Keratinocyte (primary cell): ENCODE data around the gene COL25A1. TPM values are rescaled to one million over a fixed set of nuclear protein-coding genes. Genes with fewer than 3 reads are reported as not detected.

ENCODE experiments used
- DNase-seq: peaks from one replicate; pipeline ENCODE4 v3.0.0-alpha.2; 2011; ENCODE audit warnings: low read depth, missing footprints, low spot score
- FAIRE-seq: peaks from 2 replicates; lab custom pipeline; 2011; peaks lifted over from hg19 to GRCh38; lab: Jason Lieb, UNC
- H2AFZ ChIP-seq: 2 replicates; pipeline ENCODE4 v1.6.0; 2012; ENCODE audit warnings: low read length, control low read depth, inconsistent platforms; ENCODE audit not compliant: control insufficient read depth
- H3K27ac ChIP-seq: 2 replicates; pipeline ENCODE4 v1.5.1; 2011; ENCODE audit warnings: low read length; ENCODE audit not compliant: control insufficient read depth, insufficient read depth
- H3K27me3 ChIP-seq: 3 replicates; pipeline ENCODE4 v1.6.0; 2011; ENCODE audit warnings: low read length; ENCODE audit not compliant: control insufficient read depth, insufficient read depth; ENCODE audit errors: extremely low read depth
- H3K36me3 ChIP-seq, 2 experiments: 2 replicates in 1 of 2; 3 replicates in 1 of 2; pipeline ENCODE4 v1.5.1; 2011; ENCODE audit warnings: low read length in 2 of 2, mild to moderate bottlenecking in 1 of 2; ENCODE audit not compliant: control insufficient read depth in 2 of 2, insufficient read depth in 2 of 2; ENCODE audit errors: extremely low read depth in 1 of 2
- H3K4me1 ChIP-seq: 3 replicates; pipeline ENCODE4 v1.5.1; 2011; ENCODE audit warnings: low read length; ENCODE audit not compliant: control insufficient read depth, insufficient read depth; ENCODE audit errors: extremely low read depth
- H3K4me2 ChIP-seq: 3 replicates; pipeline ENCODE4 v1.6.0; 2011; ENCODE audit warnings: low read depth, low read length; ENCODE audit not compliant: control insufficient read depth, insufficient read depth; ENCODE audit errors: extremely low read depth
- H3K4me3 ChIP-seq, 3 experiments: fragments of 200-600 bp in 1 of 3; sonication (generic) in 1 of 3; 2 replicates in 2 of 3; 3 replicates in 1 of 3; pipeline ENCODE4 v1.5.1; 2011 to 2016; ENCODE audit warnings: low read length in 3 of 3, mild to moderate bottlenecking in 3 of 3, control low read depth in 2 of 3, inconsistent platforms in 1 of 3, low read depth in 1 of 3, mixed read lengths in 1 of 3, mixed run types in 1 of 3, moderate library complexity in 1 of 3; ENCODE audit not compliant: control insufficient read depth in 2 of 3, insufficient read depth in 2 of 3; ENCODE audit errors: extremely low read depth in 1 of 3
- H3K79me2 ChIP-seq: 2 replicates; pipeline ENCODE4 v1.6.0; 2012; ENCODE audit warnings: low read length; ENCODE audit not compliant: control insufficient read depth, insufficient read depth
- H3K9ac ChIP-seq: 3 replicates; pipeline ENCODE4 v1.6.0; 2011; ENCODE audit warnings: low read length; ENCODE audit not compliant: control insufficient read depth, insufficient read depth; ENCODE audit errors: extremely low read depth
- H3K9me1 ChIP-seq: 3 replicates; pipeline ENCODE4 v1.6.0; 2011; ENCODE audit warnings: low read length; ENCODE audit not compliant: control insufficient read depth, insufficient read depth; ENCODE audit errors: extremely low read depth
- H3K9me3 ChIP-seq: 2 replicates; pipeline ENCODE4 v1.5.1; 2012; ENCODE audit warnings: low read depth, low read length; ENCODE audit not compliant: control insufficient read depth
- H4K20me1 ChIP-seq: 3 replicates; pipeline ENCODE4 v1.6.0; 2011; ENCODE audit warnings: low read length; ENCODE audit not compliant: control insufficient read depth, insufficient read depth; ENCODE audit errors: extremely low read depth
- EZH2 ChIP-seq: IDR thresholded peaks from one replicate; pipeline ENCODE4 v1.6.1; 2012; ENCODE audit warnings: inconsistent platforms, mild to moderate bottlenecking, low read length, moderate library complexity
- dilution Hi-C: fragments of 300-500 bp; cut with MboI; formaldehyde crosslinking; loops from one replicate; pipeline ENCODE4 v1.7.0; 2020; ENCODE audit warnings: low sequenced_read_pairs; ENCODE audit not compliant: extremely low pct_ligation_motif_present
- polyA plus RNA-seq, 5 experiments: library from polyadenylated mRNA; depleted of rRNA in 3 of 5; stranded (reverse) in 3 of 5; stranded (forward) in 1 of 5; unstranded in 1 of 5; fragments of >200 nt; gene quantifications; 1 replicate in 1 of 5; 2 replicates in 3 of 5; 3 replicates in 1 of 5; pipeline versions ENCODE4 v1.2.1 to v1.2.3, GENCODE V29; 2011 to 2012; ENCODE audit warnings: missing spikeins in 2 of 5, low read depth in 1 of 5, low replicate concordance in 1 of 5
- TF ChIP-seq, protein P1 (sequence below), 3 experiments: IDR thresholded peaks in 1 of 3; conservative IDR thresholded peaks in 1 of 3; optimal IDR thresholded peaks in 1 of 3; 2 replicates in 2 of 3; 3 replicates in 1 of 3; pipeline versions ENCODE3 to v1.5.1; 2011; ENCODE audit warnings: low read length in 3 of 3, mild to moderate bottlenecking in 3 of 3, moderate library complexity in 2 of 3, control low read depth in 1 of 3, inconsistent platforms in 1 of 3; ENCODE audit not compliant: insufficient read depth in 2 of 3; ENCODE audit errors: extremely low read depth in 1 of 3

The COL25A1 gene
- polyA plus RNA-seq, 1 donor (not counting 4 experiments of a cell fraction or from before 2014, with no cell fraction given) = not detected

DNA sequence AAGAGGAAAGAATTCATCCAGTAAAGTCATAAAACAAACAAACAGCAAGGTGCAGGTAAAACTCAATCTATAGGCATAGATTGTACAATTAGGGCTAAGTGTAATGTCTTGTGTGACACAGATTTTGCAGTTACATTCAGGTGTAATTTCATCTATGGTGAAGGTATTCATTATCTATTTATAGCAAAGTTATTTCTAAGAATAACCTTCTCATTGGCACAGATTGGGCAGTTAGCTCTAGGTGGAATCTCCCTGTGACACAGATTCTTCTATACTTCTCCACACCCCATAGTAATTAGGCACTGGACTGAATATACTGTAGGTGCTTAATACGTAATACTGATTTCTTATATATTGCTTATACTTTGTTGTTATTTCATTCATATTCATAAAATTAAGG lies 66.8 kb downstream of the COL25A1 start:
- Histone ChIP-seq H3K4me3 (no peak overlapping the region), H3K4me1 (no peaks in the 10 kb centered on the region), H3K79me2 (no peaks in the 10 kb centered on the region), H3K9me1 (no peaks in the 10 kb centered on the region), H3K4me2 (no peak overlapping the region), H4K20me1 (no peaks in the 10 kb centered on the region), H3K27ac (no peak overlapping the region), H3K9me3 (no peaks in the 10 kb centered on the region), H3K27me3 (no peaks in the 10 kb centered on the region), H2AFZ (no peak overlapping the region), H3K36me3 (no peaks in the 10 kb centered on the region), H3K9ac (no peak overlapping the region)
- dilution Hi-C loops = no loop called here
- TF ChIP-seq, protein P1, sequence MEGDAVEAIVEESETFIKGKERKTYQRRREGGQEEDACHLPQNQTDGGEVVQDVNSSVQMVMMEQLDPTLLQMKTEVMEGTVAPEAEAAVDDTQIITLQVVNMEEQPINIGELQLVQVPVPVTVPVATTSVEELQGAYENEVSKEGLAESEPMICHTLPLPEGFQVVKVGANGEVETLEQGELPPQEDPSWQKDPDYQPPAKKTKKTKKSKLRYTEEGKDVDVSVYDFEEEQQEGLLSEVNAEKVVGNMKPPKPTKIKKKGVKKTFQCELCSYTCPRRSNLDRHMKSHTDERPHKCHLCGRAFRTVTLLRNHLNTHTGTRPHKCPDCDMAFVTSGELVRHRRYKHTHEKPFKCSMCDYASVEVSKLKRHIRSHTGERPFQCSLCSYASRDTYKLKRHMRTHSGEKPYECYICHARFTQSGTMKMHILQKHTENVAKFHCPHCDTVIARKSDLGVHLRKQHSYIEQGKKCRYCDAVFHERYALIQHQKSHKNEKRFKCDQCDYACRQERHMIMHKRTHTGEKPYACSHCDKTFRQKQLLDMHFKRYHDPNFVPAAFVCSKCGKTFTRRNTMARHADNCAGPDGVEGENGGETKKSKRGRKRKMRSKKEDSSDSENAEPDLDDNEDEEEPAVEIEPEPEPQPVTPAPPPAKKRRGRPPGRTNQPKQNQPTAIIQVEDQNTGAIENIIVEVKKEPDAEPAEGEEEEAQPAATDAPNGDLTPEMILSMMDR (optimal IDR thresholded peaks at IDR 0.05 in 1 of 3, IDR thresholded peaks at IDR 0.05 in 1 of 3, conservative IDR thresholded peaks at IDR 0.05 in 1 of 3; ENCODE audit: extremely low read depth in 1 of 3, insufficient read depth in 2 of 3, low read length in 3 of 3) = no peak
- no peak for TF ChIP-seq EZH2
- DNase-seq (no peak), FAIRE-seq (no peak)

DNA sequence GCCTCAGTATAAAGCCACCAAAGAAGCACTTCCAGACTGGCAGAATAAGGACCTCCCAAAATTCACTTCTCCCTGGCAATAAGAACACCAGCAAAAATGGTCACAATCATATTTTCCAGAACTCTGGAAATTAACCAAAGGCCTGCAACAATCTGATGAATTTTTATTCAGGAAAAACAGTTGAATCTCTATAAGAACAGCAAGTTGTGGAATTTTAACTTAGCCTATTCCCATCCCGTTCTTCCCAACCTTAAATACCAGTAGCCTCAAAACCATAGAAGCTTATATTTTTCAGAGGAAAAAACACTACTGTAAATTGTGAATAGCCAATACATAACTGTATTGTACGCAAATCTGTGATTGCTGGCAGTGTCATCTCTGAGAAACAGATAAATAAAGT lies 67.9 kb downstream of the COL25A1 start:
- dilution Hi-C loops = no loop called here
- TF ChIP-seq, protein P1 (optimal IDR thresholded peaks at IDR 0.05 in 1 of 3, IDR thresholded peaks at IDR 0.05 in 1 of 3, conservative IDR thresholded peaks at IDR 0.05 in 1 of 3; ENCODE audit: extremely low read depth in 1 of 3, insufficient read depth in 2 of 3, low read length in 3 of 3) = no peak
- TF ChIP-seq EZH2 = no peak

More for the DNA sequence above, 67.9 kb downstream of the COL25A1 start:
- Histone ChIP-seq H2AFZ (no peak overlapping the region), H3K4me1 (no peaks in the 10 kb centered on the region), H3K27ac (no peak overlapping the region), H3K9ac (no peak overlapping the region), H4K20me1 (no peaks in the 10 kb centered on the region), H3K36me3 (no peaks in the 10 kb centered on the region), H3K9me1 (no peaks in the 10 kb centered on the region), H3K27me3 (no peaks in the 10 kb centered on the region), H3K9me3 (no peaks in the 10 kb centered on the region), H3K4me3 (no peak overlapping the region), H3K79me2 (no peaks in the 10 kb centered on the region), H3K4me2 (no peak overlapping the region)
- DNase-seq (no peak), FAIRE-seq (no peak)
